Measurements from ENCODE around the gene SMAD6. TPM values are rescaled to one million over a fixed set of nuclear protein-coding genes. Genes with fewer than 3 reads are reported as not detected.
A peak's percentile ranks its signal among the peaks of the same experiment; 100 is the strongest.

SMAD6 gene
- polyA plus RNA-seq, 1 of the 3 experiments (the other 2 are of a cell fraction): 4.5 TPM

DNA sequence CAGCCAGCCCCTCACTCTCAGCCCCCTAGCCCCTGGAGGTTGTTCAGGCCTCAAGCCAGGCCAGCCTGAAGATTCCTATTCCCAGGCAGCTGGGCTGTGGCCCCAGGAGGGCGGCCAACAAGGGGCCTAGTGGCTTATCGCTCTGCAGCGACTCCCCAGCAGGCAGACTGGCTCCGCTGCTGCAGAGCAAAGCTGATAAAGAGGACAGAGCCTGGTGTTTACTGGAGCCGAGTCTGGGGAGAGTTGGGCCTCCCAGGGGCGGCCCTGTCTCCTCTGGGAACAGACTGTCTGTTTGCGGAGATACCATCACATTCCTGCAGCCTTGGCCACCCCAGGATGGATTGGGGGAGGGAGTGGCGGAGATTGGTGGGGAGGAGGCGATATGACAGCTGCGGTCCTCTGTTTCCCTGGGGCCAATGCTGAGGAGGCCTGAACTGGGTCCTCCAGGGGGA, 22.4 kb upstream of the SMAD6 start:
- POLR2A ChIA-PET: no interaction called here
- no peaks in the 10 kb centered on the region for H3K27me3 ChIP-seq (ENCODE audit: insufficient read depth)
- peak; percentile 88 for DNase-seq
- no peaks in the 10 kb centered on the region for H3F3A ChIP-seq (replicated peaks; ENCODE audit: insufficient read depth)
- H3K4me2 ChIP-seq: no peak overlapping the region
- H3K27ac ChIP-seq (ENCODE audit: low read depth in 2 of 2, low read length in 1 of 2): peak overlapping the region; percentile 32 to 95
- no peaks in the 10 kb centered on the region for H3K36me3 ChIP-seq (replicated peaks in 1 of 2; ENCODE audit: control insufficient read depth in 1 of 2, insufficient read depth in 2 of 2, low read length in 1 of 2)
- H3K9ac ChIP-seq: 0 out of 2 replicates have a peak overlapping the region, but pooled peaks have one; percentile 9
- H3K4me3 ChIP-seq (ENCODE audit: low read depth in 2 of 2, low read length in 1 of 2): no peak overlapping the region
- H4K20me1 ChIP-seq (ENCODE audit: insufficient read depth): no peaks in the 10 kb centered on the region
- H3K9me3 ChIP-seq: no peaks in the 10 kb centered on the region
- CTCF ChIA-PET: interaction anchor here (0.9 to 3.9 kb wide), 7 partner anchors 20 to 172 kb away, joined by 3 to 28 read pairs (median 5); no protein-coding TSS in a partner anchor
- peaks cover 7 to 22% of the 10 kb centered on the region in 2 experiments; a peak in 3 of 4 replicates for H3K4me1 ChIP-seq (ENCODE audit: control insufficient read depth in 1 of 2, insufficient read depth in 2 of 2, low read depth in 1 of 2, low read length in 1 of 2)
- WGBS (ENCODE audit: low lambda C conversion rate): 55% methylated on average over 4 of the region's 10 CpGs
- peak overlapping the region; percentile 73 for H2AFZ ChIP-seq (ENCODE audit: low read depth)
- no peaks in the 10 kb centered on the region for H3K9me2 ChIP-seq
- no peaks in the 10 kb centered on the region for H3K79me2 ChIP-seq (ENCODE audit: insufficient read depth)
- TF ChIP-seq NFIC (IDR thresholded peaks at IDR 0.05; ENCODE audit: borderline replicate concordance) (no peak), GABPA (IDR thresholded peaks at IDR 0.05; ENCODE audit: low read depth) (no peak), MXI1 (IDR thresholded peaks at IDR 0.05; ENCODE audit: low read depth, low read length) (peak; percentile 54; the same call in 1 of the 2 replicates), FOXJ3 (CRISPR knock-in tag; IDR thresholded peaks at IDR 0.05) (peak; percentile 92), RCOR1 (IDR thresholded peaks at IDR 0.05; ENCODE audit: low read length) (peak; percentile 94; the same call in 1 of the 2 replicates), YY1 (IDR thresholded peaks at IDR 0.05; ENCODE audit: low read depth) (no peak), TAF1 (IDR thresholded peaks at IDR 0.05; ENCODE audit: borderline replicate concordance, low read depth, low read length) (no peak; the same call in 1 of the 2 replicates), SIN3A (IDR thresholded peaks at IDR 0.05; ENCODE audit: borderline replicate concordance, low read depth, low read length) (no peak), EP300 (IDR thresholded peaks at IDR 0.05; ENCODE audit: borderline replicate concordance in 1 of 2, low read depth in 1 of 2, low read length in 1 of 2) (peak in 1 of 2 experiments; percentile 50; a peak in 1 of 4 replicates), RAD21 (IDR thresholded peaks at IDR 0.05; ENCODE audit: low read length) (peak; percentile 43), JUND (IDR thresholded peaks at IDR 0.05) (no peak), MEF2A (IDR thresholded peaks at IDR 0.05; ENCODE audit: borderline replicate concordance, low read depth) (no peak), POLR2AphosphoS5 (IDR thresholded peaks at IDR 0.05; ENCODE audit: low read depth, low read length) (0 out of 2 replicates have a peak, but pooled peaks have one; percentile 19), FOXM1 (IDR thresholded peaks at IDR 0.05; ENCODE audit: low read depth) (no peak), RXRA (IDR thresholded peaks at IDR 0.05; ENCODE audit: borderline replicate concordance, low read depth) (no peak), FOSL2 (IDR thresholded peaks at IDR 0.05; ENCODE audit: borderline replicate concordance, low read depth) (no peak), TCF12 (IDR thresholded peaks at IDR 0.05) (peak; percentile 22; the same call in 1 of the 2 replicates), SMC3 (IDR thresholded peaks at IDR 0.05; ENCODE audit: low read depth, low read length) (peak; percentile 19; the same call in 1 of the 2 replicates), ELF1 (IDR thresholded peaks at IDR 0.05) (no peak), EZH2phosphoT487 (IDR thresholded peaks at IDR 0.05; ENCODE audit: borderline replicate concordance, low read depth) (no peak), CHD2 (IDR thresholded peaks at IDR 0.05; ENCODE audit: low read length, partially characterized antibody) (peak; percentile 80), GATA2 (CRISPR knock-in tag; IDR thresholded peaks at IDR 0.05) (peak; percentile 97)
- TF ChIP-seq, protein P1, sequence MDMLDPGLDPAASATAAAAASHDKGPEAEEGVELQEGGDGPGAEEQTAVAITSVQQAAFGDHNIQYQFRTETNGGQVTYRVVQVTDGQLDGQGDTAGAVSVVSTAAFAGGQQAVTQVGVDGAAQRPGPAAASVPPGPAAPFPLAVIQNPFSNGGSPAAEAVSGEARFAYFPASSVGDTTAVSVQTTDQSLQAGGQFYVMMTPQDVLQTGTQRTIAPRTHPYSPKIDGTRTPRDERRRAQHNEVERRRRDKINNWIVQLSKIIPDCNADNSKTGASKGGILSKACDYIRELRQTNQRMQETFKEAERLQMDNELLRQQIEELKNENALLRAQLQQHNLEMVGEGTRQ (IDR thresholded peaks at IDR 0.05; ENCODE audit: borderline replicate concordance, low read depth, low read length): no peak
- TF ChIP-seq, protein P2, sequence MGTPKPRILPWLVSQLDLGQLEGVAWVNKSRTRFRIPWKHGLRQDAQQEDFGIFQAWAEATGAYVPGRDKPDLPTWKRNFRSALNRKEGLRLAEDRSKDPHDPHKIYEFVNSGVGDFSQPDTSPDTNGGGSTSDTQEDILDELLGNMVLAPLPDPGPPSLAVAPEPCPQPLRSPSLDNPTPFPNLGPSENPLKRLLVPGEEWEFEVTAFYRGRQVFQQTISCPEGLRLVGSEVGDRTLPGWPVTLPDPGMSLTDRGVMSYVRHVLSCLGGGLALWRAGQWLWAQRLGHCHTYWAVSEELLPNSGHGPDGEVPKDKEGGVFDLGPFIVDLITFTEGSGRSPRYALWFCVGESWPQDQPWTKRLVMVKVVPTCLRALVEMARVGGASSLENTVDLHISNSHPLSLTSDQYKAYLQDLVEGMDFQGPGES (IDR thresholded peaks at IDR 0.05; ENCODE audit: low read depth, low read length): no peak
- TF ChIP-seq, protein P3, sequence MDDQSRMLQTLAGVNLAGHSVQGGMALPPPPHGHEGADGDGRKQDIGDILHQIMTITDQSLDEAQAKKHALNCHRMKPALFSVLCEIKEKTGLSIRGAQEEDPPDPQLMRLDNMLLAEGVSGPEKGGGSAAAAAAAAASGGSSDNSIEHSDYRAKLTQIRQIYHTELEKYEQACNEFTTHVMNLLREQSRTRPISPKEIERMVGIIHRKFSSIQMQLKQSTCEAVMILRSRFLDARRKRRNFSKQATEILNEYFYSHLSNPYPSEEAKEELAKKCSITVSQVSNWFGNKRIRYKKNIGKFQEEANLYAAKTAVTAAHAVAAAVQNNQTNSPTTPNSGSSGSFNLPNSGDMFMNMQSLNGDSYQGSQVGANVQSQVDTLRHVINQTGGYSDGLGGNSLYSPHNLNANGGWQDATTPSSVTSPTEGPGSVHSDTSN (IDR thresholded peaks at IDR 0.05): no peak
- TF ChIP-seq, protein P4, sequence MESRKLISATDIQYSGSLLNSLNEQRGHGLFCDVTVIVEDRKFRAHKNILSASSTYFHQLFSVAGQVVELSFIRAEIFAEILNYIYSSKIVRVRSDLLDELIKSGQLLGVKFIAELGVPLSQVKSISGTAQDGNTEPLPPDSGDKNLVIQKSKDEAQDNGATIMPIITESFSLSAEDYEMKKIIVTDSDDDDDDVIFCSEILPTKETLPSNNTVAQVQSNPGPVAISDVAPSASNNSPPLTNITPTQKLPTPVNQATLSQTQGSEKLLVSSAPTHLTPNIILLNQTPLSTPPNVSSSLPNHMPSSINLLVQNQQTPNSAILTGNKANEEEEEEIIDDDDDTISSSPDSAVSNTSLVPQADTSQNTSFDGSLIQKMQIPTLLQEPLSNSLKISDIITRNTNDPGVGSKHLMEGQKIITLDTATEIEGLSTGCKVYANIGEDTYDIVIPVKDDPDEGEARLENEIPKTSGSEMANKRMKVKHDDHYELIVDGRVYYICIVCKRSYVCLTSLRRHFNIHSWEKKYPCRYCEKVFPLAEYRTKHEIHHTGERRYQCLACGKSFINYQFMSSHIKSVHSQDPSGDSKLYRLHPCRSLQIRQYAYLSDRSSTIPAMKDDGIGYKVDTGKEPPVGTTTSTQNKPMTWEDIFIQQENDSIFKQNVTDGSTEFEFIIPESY (IDR thresholded peaks at IDR 0.05; ENCODE audit: borderline replicate concordance, low read depth): no peak
- TF ChIP-seq, protein P5, sequence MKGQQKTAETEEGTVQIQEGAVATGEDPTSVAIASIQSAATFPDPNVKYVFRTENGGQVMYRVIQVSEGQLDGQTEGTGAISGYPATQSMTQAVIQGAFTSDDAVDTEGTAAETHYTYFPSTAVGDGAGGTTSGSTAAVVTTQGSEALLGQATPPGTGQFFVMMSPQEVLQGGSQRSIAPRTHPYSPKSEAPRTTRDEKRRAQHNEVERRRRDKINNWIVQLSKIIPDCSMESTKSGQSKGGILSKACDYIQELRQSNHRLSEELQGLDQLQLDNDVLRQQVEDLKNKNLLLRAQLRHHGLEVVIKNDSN (IDR thresholded peaks at IDR 0.05; ENCODE audit: borderline replicate concordance, low read depth): no peak
- TF ChIP-seq, protein P6, sequence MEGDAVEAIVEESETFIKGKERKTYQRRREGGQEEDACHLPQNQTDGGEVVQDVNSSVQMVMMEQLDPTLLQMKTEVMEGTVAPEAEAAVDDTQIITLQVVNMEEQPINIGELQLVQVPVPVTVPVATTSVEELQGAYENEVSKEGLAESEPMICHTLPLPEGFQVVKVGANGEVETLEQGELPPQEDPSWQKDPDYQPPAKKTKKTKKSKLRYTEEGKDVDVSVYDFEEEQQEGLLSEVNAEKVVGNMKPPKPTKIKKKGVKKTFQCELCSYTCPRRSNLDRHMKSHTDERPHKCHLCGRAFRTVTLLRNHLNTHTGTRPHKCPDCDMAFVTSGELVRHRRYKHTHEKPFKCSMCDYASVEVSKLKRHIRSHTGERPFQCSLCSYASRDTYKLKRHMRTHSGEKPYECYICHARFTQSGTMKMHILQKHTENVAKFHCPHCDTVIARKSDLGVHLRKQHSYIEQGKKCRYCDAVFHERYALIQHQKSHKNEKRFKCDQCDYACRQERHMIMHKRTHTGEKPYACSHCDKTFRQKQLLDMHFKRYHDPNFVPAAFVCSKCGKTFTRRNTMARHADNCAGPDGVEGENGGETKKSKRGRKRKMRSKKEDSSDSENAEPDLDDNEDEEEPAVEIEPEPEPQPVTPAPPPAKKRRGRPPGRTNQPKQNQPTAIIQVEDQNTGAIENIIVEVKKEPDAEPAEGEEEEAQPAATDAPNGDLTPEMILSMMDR (IDR thresholded peaks at IDR 0.05): no peak

Measured in SK-N-SH (cell line).